HG02678 (cell line): ENCODE data around the gene TMOD2.
A peak's percentile ranks its signal among the peaks of the same experiment; 100 is the strongest.

Experiments used
- ATAC-seq: cut with Tn5 transposase; IDR thresholded peaks from one replicate; pipeline ENCODE4 v1.9.1; 2021; ENCODE audit warnings: mild to moderate bottlenecking, moderate library complexity; ENCODE audit not compliant: unreplicated experiment

Gene TMOD2

DNA sequence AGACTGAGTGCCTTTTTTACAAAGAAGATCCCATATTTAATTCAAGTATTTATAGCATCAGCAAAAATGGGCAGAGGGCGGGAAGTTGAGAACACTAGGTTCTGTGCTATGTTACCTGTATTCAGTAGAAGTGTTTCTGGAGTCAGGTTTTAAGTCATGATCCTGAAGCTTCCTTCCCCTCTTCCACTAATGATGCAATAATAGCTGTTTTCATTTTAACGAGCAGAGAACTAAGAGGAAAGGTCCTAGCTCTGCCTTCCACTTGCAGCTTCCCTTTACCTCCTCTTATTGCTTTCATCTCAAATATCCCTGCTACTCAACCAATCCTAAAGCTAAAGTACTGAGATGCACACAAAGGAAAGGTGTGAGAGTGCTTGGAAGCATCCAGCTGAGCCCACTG, 61.2 kb downstream of the TMOD2 start:
- ATAC-seq: no peak

DNA sequence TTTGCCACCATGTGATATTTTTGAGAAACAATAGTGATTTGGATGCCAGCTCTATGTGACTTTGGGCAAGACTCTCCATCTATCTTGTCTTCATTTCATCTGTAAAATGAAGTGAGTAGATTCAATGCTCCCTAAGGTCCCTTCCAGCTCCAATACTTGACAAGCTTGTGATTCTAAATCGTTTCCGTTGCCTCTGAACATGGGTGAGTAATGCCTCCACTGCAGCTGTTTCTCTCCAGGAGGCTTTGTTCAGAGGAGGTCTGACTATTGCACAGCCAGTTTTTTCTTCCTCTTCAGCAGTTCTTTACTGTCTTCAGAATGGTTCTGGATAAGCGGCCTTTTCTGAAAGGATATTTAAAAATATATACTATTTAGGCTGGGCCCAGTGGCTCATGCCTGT, 63.2 kb downstream of the TMOD2 start:
- no peak for ATAC-seq

DNA sequence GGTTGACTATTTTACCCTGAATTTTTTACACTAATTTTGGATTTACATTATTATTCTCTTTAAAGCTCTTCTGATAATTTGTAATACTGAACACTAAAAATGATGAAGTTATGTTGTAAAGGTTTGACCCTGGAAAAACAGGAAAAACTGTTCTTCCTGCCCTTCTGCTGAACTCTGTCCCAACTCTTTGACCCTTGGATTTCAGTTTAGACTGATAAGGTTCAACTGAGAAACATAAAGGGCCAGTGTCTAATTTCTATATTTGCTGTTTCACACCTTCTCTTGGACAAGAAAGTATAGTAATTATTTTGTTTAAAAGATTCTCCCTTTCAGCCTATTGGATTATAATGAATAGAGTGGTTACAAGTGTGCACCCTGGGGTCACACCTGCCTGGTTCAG, 65.2 kb downstream of the TMOD2 start:
- ATAC-seq: no peak

DNA sequence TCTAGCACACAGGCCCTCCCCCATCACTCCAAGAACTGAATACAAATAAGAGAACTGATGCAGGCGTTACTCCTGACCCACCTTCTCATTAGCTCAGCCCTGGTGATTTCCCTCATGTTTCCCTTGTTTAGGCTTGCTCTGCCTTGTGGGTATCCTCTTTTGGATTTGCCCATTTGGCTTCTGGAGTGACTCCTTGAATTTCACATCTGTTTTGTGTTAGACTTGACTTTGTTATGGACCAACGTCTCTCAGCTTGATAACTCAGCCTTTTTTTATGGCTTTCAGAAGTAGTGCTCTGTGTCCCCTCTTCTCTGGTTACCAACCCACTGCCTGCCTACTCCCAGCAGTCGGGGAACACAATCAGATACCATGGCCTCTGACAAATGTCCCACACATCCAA, 66.8 kb downstream of the TMOD2 start:
- no peak for ATAC-seq

DNA sequence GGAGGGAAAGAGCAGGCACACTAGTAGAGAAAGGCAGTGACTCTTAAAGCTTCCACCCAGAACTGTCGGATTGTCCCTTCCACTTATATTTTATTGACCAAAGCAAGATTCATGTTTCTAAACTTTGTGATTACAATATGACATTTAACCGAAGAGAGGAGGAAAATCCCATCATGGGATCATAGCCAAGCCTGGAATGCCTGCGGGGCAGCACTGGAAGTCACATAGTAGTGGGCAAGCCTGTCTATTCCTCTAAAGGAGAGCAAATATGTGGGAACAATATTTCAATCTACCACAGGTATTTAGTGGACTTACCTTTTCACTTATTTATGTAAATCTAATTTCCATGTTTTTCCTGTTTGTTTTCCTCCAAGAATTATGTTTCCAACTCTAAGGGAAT, 74.3 kb downstream of the TMOD2 start:
- ATAC-seq: no peak

DNA sequence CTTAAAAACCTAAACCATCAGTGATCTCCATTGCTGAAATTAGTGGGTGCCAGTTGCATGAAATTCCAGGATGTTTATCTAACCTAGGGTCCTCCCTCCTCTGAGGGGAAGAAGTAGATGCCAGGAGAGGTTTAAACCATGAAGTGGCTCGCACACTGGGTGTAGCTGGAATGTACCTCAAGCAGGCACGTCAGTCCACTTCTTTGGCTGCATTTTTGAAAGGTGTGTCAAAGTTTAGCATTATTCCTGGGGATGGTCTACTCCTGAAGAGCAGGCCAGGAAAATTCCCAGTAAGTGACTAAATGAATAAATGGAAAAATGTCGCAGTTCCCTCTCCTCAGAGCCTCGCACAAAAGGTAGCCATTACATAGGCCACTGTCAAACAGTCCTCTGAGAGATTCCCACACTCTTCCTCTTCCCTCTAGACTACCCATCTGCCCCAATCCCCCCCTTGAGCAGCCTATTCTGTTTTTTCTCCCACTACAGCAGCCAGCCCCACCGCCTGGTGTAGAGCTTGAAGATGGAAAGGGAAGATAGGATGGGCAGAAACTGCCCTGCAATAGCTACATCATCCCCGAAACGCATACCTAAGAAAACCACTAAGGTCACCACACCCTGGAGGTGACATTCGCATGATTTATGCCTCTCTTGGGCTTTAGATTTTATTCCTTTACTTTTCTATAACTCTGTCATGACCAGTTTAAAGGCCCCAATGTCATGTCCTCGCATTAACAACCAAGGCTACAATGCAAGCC, 77.4 kb downstream of the TMOD2 start:
- ATAC-seq: no peak

DNA sequence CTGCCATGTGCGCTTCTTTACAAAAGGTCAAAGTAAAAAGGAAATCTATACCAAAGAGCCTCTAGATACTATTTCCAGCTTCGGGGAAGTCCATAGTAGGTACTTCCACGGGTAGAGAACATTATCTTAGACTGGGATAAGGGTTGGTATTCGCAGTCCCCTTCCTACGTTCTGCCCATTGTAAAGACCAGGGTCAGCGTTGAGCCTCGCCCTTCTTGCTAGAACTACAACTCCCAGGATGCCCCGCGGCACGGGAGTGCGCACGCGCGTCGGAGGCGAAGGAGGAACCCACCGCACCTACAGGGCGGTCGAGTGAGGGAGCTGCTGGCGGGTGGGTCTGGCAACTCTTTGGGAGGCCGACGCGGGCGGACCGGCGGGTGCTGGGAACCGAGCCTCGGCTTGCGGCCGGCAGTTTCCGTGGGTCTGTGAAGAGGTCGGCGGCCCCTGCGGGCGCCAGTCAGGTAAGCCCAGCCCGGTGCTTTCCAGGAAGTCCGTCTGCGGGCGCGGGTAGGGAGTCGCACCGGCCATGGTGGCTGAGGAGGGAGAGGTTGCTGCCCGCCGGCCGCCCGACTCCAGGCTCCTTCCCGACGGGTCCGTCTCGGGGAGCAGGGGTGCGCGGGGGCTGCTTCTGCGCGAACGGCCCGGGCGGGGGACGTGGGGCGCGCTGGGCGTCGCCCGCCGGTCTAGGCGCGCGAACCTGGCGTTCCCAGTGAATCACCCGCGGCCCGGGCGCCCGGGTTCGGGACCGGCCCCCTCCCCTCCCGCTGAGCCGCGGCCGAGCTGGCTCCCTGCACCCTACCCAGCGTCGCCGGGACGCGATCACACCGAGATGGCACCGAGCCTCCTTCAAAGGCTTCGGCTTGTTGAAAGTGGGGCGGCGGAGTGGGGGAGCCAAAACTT, 78.2 kb downstream of the TMOD2 start, which contains the start of gene TMOD3:
TMOD3 (plus strand) TSS at position 278 of the 900 bp plus-strand sequence. CDS start 33,232 bp downstream, outside the sequence.
- ATAC-seq: peak; percentile 85

DNA sequence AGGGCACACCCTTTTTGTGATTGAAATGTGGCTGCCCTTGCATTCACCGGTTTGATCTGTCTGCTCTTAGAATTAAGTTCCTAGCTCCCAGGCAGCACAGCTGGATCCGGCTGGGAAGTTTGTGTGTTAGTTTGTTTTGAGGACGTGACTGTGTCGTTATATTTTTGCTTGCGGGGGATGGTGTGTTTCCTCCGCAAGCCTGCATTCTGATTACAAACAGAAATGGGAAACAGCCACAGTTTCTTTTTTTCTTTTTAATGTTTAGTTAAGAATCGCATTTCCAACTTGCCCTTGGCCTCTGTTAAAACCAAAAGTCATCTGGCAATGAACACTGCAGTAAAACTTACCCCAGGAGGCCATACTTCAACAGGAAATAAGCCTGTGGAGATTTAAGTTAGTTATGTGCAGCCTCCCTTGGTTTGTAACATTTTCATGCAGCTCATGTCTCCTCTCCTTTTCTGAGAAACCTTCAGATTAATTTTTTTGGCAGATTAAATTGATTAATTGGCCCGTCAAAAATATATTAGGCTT, 78.9 kb downstream of the TMOD2 start:
- peak; percentile 22 for ATAC-seq

DNA sequence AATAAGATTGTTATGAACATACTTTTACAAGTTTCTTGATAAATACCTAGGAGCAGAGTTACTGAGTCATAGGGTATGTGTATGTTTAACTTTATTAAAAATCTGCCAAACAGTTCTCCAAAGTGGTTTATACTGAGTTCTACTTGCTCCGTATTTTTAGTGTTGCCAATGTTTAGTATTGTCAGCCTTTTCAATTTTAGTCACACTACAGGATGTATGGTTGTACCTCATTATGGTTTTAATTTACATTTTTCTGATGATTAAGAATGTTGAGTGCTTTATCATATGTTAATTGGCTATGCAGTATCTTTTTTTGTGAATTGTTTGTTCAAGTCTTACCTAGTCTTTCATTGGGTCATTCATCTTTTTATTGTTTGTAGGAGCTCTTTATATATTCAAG, 82.4 kb downstream of the TMOD2 start:
- no peak for ATAC-seq

DNA sequence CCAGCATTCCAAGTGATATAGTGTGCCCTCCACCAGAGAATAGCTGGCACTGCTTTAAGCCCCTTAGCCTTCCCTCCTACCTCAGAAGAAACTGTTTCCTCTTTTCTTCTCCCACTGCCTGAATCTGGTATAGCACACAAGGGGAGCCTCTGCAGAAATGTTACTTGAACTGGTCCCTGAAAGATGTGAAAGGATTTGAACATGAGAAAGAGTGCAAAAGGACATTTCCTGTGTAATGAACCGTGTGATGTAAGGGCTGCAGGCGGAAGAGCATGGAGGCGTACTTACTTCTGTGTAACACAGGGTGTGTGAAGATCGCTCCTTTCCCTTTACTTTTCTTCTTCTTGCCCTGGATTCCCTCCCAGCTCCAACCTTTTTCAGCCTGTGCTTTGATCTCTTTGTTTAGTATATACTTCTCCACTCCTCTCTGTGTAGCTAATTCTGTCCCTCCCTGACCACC, 86.4 kb downstream of the TMOD2 start:
- peak; percentile 63 for ATAC-seq

DNA sequence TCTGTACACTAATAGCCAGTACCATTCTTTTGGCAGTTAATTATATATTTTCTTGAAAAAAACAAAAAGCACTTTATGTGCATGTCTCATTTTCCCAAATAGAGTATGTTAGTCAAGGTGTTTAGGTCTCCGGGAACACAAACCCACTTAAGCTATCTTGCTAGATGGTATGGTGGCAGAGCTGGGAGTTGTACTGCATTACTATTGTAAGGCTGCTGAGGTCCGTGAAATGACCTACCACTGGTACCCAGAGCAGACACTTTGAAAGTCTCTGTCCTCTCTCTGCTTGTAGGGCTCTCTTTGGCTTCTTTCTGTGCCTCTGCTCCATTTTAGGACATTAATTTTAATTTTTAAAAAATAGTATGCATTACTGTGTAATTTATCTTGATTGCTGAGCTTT, 86.9 kb downstream of the TMOD2 start:
- ATAC-seq: no peak

DNA sequence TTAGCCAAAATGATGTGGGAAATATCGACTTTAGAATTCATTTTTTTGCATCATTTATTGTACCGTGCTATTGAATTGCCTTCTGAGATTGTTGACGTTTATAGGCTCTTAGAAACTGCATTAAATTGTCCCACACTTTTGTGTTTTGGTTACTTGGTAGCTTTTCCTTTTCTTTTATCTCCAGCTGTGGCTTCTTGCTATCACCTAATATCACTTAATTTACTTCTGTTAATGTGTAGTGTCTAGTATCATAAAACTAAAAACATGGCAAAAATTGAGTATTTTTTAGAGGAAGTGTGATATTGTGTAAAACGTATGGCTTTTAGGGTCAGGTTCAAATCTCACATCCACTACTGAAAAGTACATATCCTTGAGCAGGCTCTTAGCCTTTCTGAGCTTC, 89.3 kb downstream of the TMOD2 start:
- no peak for ATAC-seq

DNA sequence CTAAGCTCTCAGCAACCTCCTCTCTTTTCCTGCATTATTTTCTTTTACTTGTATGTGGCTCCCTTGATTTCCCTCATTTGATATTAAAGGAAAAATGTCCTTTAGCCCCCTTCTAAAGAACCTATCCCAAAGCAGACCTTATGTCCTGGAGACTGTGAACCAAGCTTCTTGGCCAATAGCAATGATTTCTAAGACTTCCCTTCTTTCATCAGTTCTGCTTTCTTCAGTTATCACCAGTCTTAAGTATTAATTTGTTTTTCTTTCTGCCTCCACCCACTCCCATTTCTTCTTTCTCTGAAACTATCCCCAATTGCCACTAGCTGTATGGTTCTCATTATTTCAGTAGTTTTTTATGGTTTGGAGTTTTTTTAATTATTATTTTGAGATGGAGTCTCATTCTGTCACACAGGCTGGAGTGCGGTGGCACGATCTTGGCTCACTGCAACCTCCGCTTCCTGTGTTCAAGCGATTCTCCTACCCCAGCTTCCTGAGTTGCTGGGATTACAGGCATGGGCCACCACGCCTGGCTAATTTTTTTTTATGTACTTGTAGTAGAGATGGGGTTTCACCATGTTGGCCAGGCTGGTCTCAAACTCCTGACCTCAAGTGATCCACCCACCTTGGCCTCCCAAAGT, 90.1 kb downstream of the TMOD2 start:
- no peak for ATAC-seq

DNA sequence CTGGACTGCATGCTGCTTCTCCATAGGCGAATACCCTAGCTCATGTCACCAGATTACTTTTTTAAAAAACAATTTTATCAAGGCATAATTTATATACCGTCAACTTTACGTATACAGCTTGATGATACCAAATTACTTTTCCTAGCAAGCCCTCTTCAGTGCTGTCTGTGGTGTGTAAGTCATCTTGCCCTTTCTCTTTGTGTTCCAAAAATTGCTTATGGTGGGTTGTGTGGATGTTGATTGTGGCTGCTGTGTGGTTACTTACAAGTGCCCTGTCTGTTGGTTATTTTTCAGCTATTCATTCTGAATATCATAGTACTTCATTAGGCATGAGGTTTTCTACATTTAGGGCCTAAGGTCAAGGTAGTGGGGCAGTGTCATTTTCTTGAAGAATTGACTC, 90.9 kb downstream of the TMOD2 start:
- ATAC-seq: no peak

DNA sequence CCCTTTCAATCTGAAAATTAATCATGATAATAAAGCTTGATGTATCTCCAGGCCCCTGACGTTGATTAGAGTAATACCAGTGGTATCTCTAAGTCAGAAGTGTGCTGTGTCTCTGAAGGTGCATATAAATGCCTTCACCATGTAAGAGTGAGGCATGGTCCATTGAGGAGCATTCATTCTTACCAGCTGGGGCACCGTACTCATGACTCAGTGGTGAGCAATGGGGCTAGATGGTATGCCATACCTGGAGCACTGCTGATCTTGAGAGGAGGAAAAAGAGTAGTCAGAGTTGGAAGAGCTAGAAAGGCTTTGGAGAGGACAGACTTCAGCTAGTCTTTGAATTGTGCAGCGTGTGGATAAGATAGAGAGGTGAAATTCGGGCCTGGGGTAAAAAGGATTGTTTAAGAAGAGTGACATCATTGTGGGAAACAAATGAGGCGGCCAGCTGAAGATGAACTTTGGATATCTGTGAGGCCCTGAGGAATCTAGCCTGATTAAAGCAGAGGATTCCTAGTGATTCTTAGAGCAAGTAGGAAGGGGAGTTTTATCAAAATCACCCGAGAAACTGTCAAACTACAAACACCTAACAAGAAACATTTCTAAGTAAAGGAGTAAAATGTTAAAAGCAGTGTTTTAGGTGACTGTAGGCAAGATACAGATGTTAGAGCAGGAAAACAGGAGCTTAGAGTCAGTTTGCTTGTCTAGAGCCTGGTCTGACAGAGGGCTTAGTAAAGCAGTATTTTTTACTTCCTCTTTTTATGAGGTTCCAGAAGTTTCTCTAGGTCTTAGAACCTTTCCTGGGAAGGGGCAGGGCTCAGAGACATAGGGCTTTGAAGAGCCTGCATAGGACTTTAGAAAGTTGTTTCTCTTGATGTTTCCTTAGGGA, 91.7 kb downstream of the TMOD2 start:
- peak; percentile 50 for ATAC-seq

DNA sequence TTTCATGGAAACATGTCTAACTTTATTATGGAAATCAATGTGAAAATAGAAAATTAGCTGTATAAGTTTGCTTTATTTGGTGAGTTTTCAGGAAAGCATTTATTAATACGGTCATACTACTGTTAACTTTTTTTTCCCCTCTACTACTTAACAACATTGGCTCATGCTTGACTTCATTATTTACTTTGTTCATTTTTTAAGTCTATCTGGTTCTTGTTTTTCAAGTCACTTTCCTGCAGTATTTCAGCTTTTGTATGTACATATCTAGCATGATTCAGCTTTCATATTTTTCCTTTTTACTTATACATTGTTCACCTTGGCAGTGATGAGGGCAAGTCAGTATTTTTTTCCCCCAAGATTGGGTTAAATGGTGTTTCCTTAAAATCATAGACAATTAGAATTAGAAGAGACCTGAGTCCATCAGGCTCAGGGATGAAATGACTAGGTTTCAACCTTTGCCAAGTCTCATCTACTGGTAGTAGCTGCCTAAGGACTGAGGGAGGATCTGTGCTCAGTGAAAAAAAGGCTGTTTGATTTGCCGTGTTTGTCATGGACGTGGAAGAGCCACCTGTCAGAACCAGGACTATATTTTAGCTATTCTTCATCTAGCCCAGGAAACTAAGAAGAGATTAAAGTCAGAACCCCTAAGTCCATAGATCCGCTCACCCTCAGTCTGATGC, 93.5 kb downstream of the TMOD2 start:
- ATAC-seq: no peak

DNA sequence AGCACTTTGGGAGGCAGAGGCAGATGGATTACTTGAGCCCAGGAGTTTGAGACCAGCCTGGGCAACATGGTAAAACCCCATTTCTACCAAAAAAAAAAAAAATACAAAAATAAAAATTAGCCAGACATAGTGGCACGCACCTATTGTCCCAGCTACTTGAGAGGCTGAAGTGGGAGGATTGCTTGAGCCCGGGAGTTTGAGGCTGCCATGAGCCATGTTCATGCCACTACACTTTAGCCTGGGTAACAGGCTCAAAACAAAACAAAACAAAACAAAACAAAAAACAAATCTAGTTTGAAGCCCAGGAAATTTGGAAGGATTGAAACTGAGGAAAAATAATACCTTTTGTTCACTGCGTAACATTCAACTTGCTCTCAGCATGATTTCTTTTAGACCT, 94.7 kb downstream of the TMOD2 start:
- ATAC-seq: no peak

DNA sequence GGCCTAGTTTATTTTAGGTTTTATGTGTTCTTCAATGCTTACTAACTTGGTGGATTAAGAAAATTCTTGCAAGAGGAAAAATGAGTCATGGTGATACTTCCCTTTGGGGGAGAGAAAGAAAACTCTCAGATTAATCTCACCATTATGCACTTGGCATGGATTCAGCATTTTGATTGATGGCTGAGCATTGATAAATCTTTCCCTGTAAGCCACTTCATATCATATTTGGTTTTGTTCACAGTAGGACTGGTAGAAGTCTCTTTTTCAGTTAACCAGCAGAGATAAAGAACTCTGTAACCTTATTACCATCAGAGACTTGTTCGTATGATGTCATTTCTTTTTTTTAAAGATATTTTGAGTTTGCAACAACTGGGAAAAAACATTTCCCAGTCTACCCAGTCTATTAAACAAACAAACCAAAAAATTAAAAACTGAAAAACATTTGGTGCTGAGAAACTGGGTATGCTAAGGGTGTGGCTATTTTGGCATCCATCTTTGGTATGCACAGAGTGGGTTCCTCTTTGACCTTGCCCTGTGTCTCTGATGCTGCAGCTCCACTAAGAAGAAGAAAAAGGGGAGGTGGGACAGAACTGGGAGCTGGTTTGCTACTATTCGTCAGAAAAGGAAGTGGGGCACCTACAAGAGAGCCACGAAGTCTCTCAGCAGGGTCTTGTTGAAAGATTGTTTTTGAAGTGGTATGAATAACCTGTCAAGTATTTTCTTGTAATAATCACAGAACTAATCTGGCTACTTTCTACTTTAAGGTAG, 95.2 kb downstream of the TMOD2 start:
- ATAC-seq: no peak

DNA sequence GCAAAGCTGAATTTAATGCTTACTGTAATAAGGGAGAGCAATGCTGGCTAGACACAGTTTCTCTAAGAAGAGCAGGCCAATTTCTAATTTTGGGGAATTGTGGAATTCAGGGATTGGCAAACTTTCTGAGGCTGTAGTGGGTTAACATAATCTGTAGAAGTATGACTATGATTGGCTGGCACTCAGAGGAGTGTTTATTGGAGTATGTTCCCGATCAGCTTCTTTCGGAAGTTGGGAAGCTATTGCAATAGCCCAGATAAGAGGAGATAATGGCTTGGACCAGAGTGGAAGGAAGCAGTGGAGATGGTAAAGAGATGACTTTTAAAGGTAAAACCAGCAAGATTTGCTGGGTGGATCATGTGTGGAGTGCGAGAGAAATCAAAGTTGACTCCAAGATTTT, 97.4 kb downstream of the TMOD2 start:
- ATAC-seq: no peak
